GM21367 (cell line): ENCODE measurements around the gene LCE2C.

Source experiments
- ATAC-seq: cut with Tn5 transposase; IDR thresholded peaks from one replicate; pipeline ENCODE4 v1.9.1; 2021; ENCODE audit not compliant: unreplicated experiment

The LCE2C gene

DNA sequence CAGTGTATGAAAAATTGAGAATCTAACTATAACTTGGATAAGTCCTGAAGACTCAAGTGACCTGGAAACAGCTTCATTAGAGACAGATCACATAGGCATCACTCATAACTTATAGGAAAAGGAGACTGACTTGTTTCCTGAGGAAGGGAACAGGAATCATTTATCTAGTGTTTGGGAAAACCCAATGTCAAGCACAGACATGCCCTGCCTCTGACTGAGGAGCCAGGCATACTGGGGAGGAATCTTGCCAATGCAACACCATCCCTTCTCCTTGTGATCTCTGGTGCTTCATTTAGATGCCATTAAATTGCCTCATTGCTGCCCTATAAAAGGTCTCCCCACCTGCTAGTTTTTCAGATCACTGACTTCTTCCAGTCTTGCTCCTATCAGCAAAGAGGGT, 43.2 kb downstream of the LCE2C start:
- no peak for ATAC-seq

DNA sequence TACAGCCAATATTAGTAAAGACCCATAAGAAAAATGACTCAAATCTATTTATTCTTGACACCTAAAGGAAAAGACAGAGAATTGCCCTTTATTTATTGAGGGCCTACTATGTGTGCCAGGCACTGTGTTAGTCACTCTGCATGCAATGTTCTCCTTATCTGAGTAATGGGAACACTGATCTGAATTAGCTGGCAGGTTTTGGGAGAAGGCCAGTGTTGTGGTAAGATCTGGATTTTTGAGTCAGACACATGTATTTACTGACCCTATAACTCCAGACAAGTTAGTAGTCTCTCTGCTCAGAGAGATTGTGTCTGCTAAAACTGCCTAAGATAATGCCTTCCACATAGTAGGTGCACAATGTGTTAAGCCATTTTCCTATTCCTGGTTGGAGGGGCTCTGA, 50.2 kb downstream of the LCE2C start:
- no peak for ATAC-seq
